H9 (cell line): ENCODE measurements around the gene SLC12A2. TPM values are rescaled to one million over a fixed set of nuclear protein-coding genes. Genes with fewer than 3 reads are reported as not detected.

Source experiments
- DNase-seq: peaks from one replicate; pipeline ENCODE4 v3.0.0-alpha.2; 2017
- H2AFZ ChIP-seq: one replicate; pipeline ENCODE4 v1.6.1; 2013; ENCODE audit warnings: mild to moderate bottlenecking, low read length, control low read depth, moderate library complexity
- H2AK5ac ChIP-seq: 2 replicates; pipeline ENCODE4 v1.6.1; 2013; ENCODE audit warnings: low read length, control low read depth, mixed read lengths; ENCODE audit not compliant: insufficient read length
- H2BK120ac ChIP-seq: one replicate; pipeline ENCODE4 v1.6.1; 2013; ENCODE audit warnings: low read depth, mild to moderate bottlenecking, low read length, control low read depth, inconsistent platforms; ENCODE audit not compliant: poor library complexity, severe bottlenecking
- H2BK12ac ChIP-seq: 2 replicates; pipeline ENCODE4 v1.6.1; 2013; ENCODE audit warnings: low read length, control low read depth, mixed read lengths, low read depth; ENCODE audit not compliant: insufficient read length
- H2BK15ac ChIP-seq: 2 replicates; pipeline ENCODE4 v1.6.1; 2013; ENCODE audit warnings: low read depth, low read length, control low read depth
- H2BK20ac ChIP-seq: one replicate; pipeline ENCODE4 v1.6.1; 2013; ENCODE audit warnings: low read depth, mild to moderate bottlenecking, low read length, control low read depth, inconsistent platforms; ENCODE audit not compliant: poor library complexity, severe bottlenecking
- H2BK5ac ChIP-seq: 2 replicates; pipeline ENCODE4 v1.6.1; 2013; ENCODE audit warnings: low read length, control low read depth, mixed read lengths; ENCODE audit not compliant: insufficient read length
- H3K14ac ChIP-seq: 2 replicates; pipeline ENCODE4 v1.6.1; 2013; ENCODE audit warnings: low read length, control low read depth; ENCODE audit not compliant: insufficient read depth
- H3K18ac ChIP-seq: 2 replicates; pipeline ENCODE4 v1.6.1; 2013; ENCODE audit warnings: low read depth, mild to moderate bottlenecking, mixed read lengths, low read length, control low read depth; ENCODE audit not compliant: insufficient read length
- H3K23ac ChIP-seq: 2 replicates; pipeline ENCODE4 v1.6.1; 2013; ENCODE audit warnings: low read length, control low read depth, mixed read lengths, low read depth; ENCODE audit not compliant: insufficient read length
- H3K23me2 ChIP-seq: 2 replicates; pipeline ENCODE4 v1.6.1; 2013; ENCODE audit warnings: low read depth, mild to moderate bottlenecking, mixed read lengths, low read length, control low read depth; ENCODE audit not compliant: insufficient read length, poor library complexity, severe bottlenecking
- H3K27ac ChIP-seq: 2 replicates; pipeline ENCODE4 v1.5.1; 2013; ENCODE audit warnings: low read length, control low read depth, mixed read lengths, low read depth; ENCODE audit not compliant: insufficient read length
- H3K27me3 ChIP-seq: 2 replicates; pipeline ENCODE4 v1.6.1; 2013; ENCODE audit warnings: low read length, control low read depth, inconsistent platforms; ENCODE audit not compliant: insufficient read depth
- H3K4ac ChIP-seq: 2 replicates; pipeline ENCODE4 v1.6.1; 2013; ENCODE audit warnings: low read depth, mild to moderate bottlenecking, control low read depth, inconsistent platforms, low read length, moderate library complexity
- H3K4me1 ChIP-seq: 2 replicates; pipeline ENCODE4 v1.6.1; 2013; ENCODE audit warnings: low read length, control low read depth, inconsistent platforms; ENCODE audit not compliant: insufficient read depth
- H3K4me2 ChIP-seq: 2 replicates; pipeline ENCODE4 v1.6.1; 2013; ENCODE audit warnings: low read length, control low read depth, mixed read lengths; ENCODE audit not compliant: insufficient read length, insufficient read depth
- H3K56ac ChIP-seq: 2 replicates; pipeline ENCODE4 v1.6.1; 2013; ENCODE audit warnings: low read depth, mild to moderate bottlenecking, mixed read lengths, low read length, control low read depth; ENCODE audit not compliant: insufficient read length
- H3K79me1 ChIP-seq: 2 replicates; pipeline ENCODE4 v1.6.1; 2013; ENCODE audit warnings: low read depth, mild to moderate bottlenecking, moderate library complexity, low read length, control low read depth, inconsistent platforms; ENCODE audit not compliant: insufficient read depth, poor library complexity, severe bottlenecking
- H3K79me2 ChIP-seq: 2 replicates; pipeline ENCODE4 v1.6.1; 2013; ENCODE audit warnings: low read length, control low read depth, inconsistent platforms; ENCODE audit not compliant: insufficient read depth
- H3K9ac ChIP-seq: 2 replicates; pipeline ENCODE4 v1.6.1; 2013; ENCODE audit warnings: low read length, control low read depth, mixed read lengths; ENCODE audit not compliant: insufficient read length; ENCODE audit errors: extremely low read depth
- H3K9me3 ChIP-seq: one replicate; pipeline ENCODE4 v1.6.1; 2013; ENCODE audit warnings: low read depth, low read length, inconsistent platforms; ENCODE audit not compliant: control insufficient read depth
- H3T11ph ChIP-seq: one replicate; pipeline ENCODE4 v1.6.1; 2013; ENCODE audit warnings: mild to moderate bottlenecking, low read length, control low read depth, inconsistent platforms
- H4K20me1 ChIP-seq: one replicate; pipeline ENCODE4 v1.6.1; 2013; ENCODE audit not compliant: control insufficient read depth, insufficient read length, insufficient read depth
- H4K5ac ChIP-seq: 2 replicates; pipeline ENCODE4 v1.6.1; 2013; ENCODE audit warnings: low read depth, mild to moderate bottlenecking, mixed read lengths, low read length, control low read depth; ENCODE audit not compliant: insufficient read length
- H4K8ac ChIP-seq: replicated peaks from 2 replicates; pipeline ENCODE4 v1.6.1; 2013; ENCODE audit warnings: low read length, control low read depth, mixed read lengths, low read depth; ENCODE audit not compliant: insufficient read length
- H4K91ac ChIP-seq: 2 replicates; pipeline ENCODE4 v1.6.1; 2013; ENCODE audit warnings: low read depth, mild to moderate bottlenecking, moderate library complexity, mixed read lengths, low read length, control low read depth; ENCODE audit not compliant: insufficient read length
- H3K27ac Mint-ChIP-seq, 3 experiments: 2 replicates in 2 of 3; 3 replicates in 1 of 3; pipeline ENCODE4 v1.8.0; 2020 to 2021; ENCODE audit warnings: mixed read lengths in 3 of 3, mild to moderate bottlenecking in 1 of 3, moderate library complexity in 1 of 3
- H3K27me3 Mint-ChIP-seq: 2 replicates; pipeline ENCODE4 v1.8.0; 2021; ENCODE audit warnings: low read depth, mild to moderate bottlenecking, moderate library complexity, mixed read lengths
- H3K36me3 Mint-ChIP-seq, 3 experiments: 2 replicates in 2 of 3; 3 replicates in 1 of 3; pipeline ENCODE4 v1.8.0; 2020 to 2021; ENCODE audit warnings: low read depth in 3 of 3, mixed read lengths in 3 of 3; ENCODE audit not compliant: insufficient read depth in 1 of 3
- H3K4me1 Mint-ChIP-seq, 2 experiments: 2 replicates each; pipeline ENCODE4 v1.8.0; 2020; ENCODE audit warnings: mixed read lengths in 2 of 2
- H3K4me3 Mint-ChIP-seq, 2 experiments: 2 replicates in 1 of 2; 3 replicates in 1 of 2; pipeline ENCODE4 v1.8.0; 2020 to 2021; ENCODE audit warnings: mild to moderate bottlenecking in 2 of 2, mixed read lengths in 2 of 2, moderate library complexity in 1 of 2
- H3K9me3 Mint-ChIP-seq, 2 experiments: 2 replicates in 1 of 2; 3 replicates in 1 of 2; pipeline ENCODE4 v1.8.0; 2020; ENCODE audit warnings: mild to moderate bottlenecking in 2 of 2, mixed read lengths in 2 of 2, moderate library complexity in 1 of 2
- WGBS: extraction: QIAGEN DNeasy Blood & Tissue Kit; methylation state at CpG from one replicate; pipeline ENCODE4 v1.1.7; 2013; ENCODE audit warnings: missing lambda C conversion rate, low lambda C conversion rate, mixed read lengths; ENCODE audit not compliant: insufficient read length; ENCODE audit errors: extremely low coverage; 5-methylcytosine and 5-hydroxymethylcytosine counted together
- total RNA-seq: library from RNA; stranded (reverse); gene quantifications from 2 replicates; pipeline ENCODE4 v1.2.1, GENCODE V29; 2021
- TF ChIP-seq, protein P1 (sequence below): fragments of 200-600 bp; sonication (generic); conservative IDR thresholded peaks from 3 replicates; pipeline ENCODE4 v1.8.0; 2021; ENCODE audit warnings: antibody characterized with exemption, mild to moderate bottlenecking

The SLC12A2 gene
- total RNA-seq, 1 experiment from 2014 or later, result 17.9 TPM

DNA sequence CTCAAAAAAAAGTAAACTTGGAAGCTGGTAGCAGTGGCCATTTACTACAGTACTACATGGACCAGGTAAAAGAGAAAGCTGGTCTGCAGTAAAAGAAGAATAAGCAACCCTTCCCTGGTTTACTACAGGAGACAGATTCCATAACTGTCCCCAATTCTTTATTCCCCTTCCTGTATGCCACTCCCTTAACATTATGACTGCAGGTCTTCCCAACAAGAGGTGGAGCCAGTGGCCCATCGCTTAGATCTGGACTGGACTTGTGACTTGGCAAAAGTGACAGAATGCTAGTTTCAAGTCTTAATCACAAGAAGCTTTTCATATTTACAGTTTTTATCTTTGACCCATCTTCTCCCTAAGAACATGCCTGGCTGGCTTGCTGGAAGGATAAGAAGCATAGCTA is 42.6 kb upstream of the SLC12A2 start:
- WGBS, result no CpG with 5 or more reads among the region's 1 CpG
- H4K91ac ChIP-seq, result no peak overlapping the region

More for the DNA sequence above, 42.6 kb upstream of the SLC12A2 start:
- H3K79me1 ChIP-seq, result no peaks in the 10 kb centered on the region
- Mint-ChIP-seq H3K27ac (no peak overlapping the region), H3K36me3 (no peaks in the 10 kb centered on the region; a peak in 1 of 7 replicates), H3K9me3 (no peaks in the 10 kb centered on the region; a peak in 1 of 5 replicates), H3K4me3 (no peak overlapping the region), H3K27me3 (no peaks in the 10 kb centered on the region), H3K4me1 (no peaks in the 10 kb centered on the region)
- no peaks in the 10 kb centered on the region for H4K20me1 ChIP-seq
- no peak overlapping the region for H2AFZ ChIP-seq
- H4K8ac ChIP-seq, result no peak overlapping the region
- TF ChIP-seq, protein P1, sequence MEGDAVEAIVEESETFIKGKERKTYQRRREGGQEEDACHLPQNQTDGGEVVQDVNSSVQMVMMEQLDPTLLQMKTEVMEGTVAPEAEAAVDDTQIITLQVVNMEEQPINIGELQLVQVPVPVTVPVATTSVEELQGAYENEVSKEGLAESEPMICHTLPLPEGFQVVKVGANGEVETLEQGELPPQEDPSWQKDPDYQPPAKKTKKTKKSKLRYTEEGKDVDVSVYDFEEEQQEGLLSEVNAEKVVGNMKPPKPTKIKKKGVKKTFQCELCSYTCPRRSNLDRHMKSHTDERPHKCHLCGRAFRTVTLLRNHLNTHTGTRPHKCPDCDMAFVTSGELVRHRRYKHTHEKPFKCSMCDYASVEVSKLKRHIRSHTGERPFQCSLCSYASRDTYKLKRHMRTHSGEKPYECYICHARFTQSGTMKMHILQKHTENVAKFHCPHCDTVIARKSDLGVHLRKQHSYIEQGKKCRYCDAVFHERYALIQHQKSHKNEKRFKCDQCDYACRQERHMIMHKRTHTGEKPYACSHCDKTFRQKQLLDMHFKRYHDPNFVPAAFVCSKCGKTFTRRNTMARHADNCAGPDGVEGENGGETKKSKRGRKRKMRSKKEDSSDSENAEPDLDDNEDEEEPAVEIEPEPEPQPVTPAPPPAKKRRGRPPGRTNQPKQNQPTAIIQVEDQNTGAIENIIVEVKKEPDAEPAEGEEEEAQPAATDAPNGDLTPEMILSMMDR, result no peak
- no peak overlapping the region for H3K23ac ChIP-seq
- no peak overlapping the region for H2BK15ac ChIP-seq
- no peak overlapping the region for H2BK20ac ChIP-seq
- no peak overlapping the region for H3K9ac ChIP-seq
- no peaks in the 10 kb centered on the region for H3K9me3 ChIP-seq
- no peaks in the 10 kb centered on the region for H3K4me1 ChIP-seq
- no peaks in the 10 kb centered on the region for H3K79me2 ChIP-seq
- H4K5ac ChIP-seq, result no peak overlapping the region
- no peak overlapping the region for H2BK5ac ChIP-seq
- H3K4ac ChIP-seq, result no peak overlapping the region
- H2BK120ac ChIP-seq, result no peak overlapping the region
- no peaks in the 10 kb centered on the region for H3K27me3 ChIP-seq
- H3K56ac ChIP-seq, result no peak overlapping the region
- no peak overlapping the region for H2BK12ac ChIP-seq
- H3K14ac ChIP-seq, result no peak overlapping the region
- H3K23me2 ChIP-seq, result no peaks in the 10 kb centered on the region
- H2AK5ac ChIP-seq, result no peak overlapping the region
- no peak for DNase-seq
- no peak overlapping the region for H3K4me2 ChIP-seq
- no peak overlapping the region for H3K27ac ChIP-seq
- H3T11ph ChIP-seq, result no peak overlapping the region
- no peak overlapping the region for H3K18ac ChIP-seq
